Colonic mucosa (tissue), 4 donors: Measurements from ENCODE around the gene USH1G. TPM values are rescaled to one million over a fixed set of nuclear protein-coding genes. Genes with fewer than 3 reads are reported as not detected.

Experiments
- DNase-seq: peaks from one replicate; pipeline ENCODE4 v3.0.0-alpha.2; 2020
- H3K27ac ChIP-seq: fragments of 200-600 bp; one replicate; pipeline ENCODE4 v1.8.0; 2021
- H3K27me3 ChIP-seq: fragments of 200-600 bp; one replicate; pipeline ENCODE4 v1.8.0; 2021
- H3K36me3 ChIP-seq: fragments of 200-600 bp; one replicate; pipeline ENCODE4 v1.8.0; 2021
- H3K4me1 ChIP-seq: fragments of 200-600 bp; one replicate; pipeline ENCODE4 v1.8.0; 2021; ENCODE audit warnings: mild to moderate bottlenecking
- H3K4me3 ChIP-seq: fragments of 200-600 bp; one replicate; pipeline ENCODE4 v1.8.0; 2021
- H3K9ac ChIP-seq, 2 donors: one replicate each; pipeline ENCODE4 v1.7.0; 2013; ENCODE audit warnings: control low read depth in 2 of 2, low read depth in 2 of 2, low read length in 2 of 2
- H3K9me3 ChIP-seq: fragments of 200-600 bp; one replicate; pipeline ENCODE4 v1.8.0; 2021
- CTCF ChIP-seq: fragments of 200-600 bp; IDR thresholded peaks from one replicate; pipeline ENCODE4 v1.8.0; 2022; ENCODE audit warnings: antibody characterized with exemption, mild to moderate bottlenecking
- intact Hi-C: fragments of 100-400 bp; cut with DNase I; formaldehyde crosslinking; loops from one replicate; pipeline ENCODE4 v1.14.1; 2022
- total RNA-seq, 2 donors: library from RNA; stranded (reverse); fragmentation: NEBNext Ultra II Directional in 1 of 2; extraction: Animal tissue kit (Norgen Biotek cat#: 25700) in 1 of 2; gene quantifications; one replicate each; pipeline ENCODE4 v1.2.1, GENCODE V29; 2021
- donor health status: healthy.
- donor health status: DM: no; HTN: no; CAD: no.
- donor health status: DM: no; HTN: no; CAD: no.

Gene USH1G
- total RNA-seq, 2 donors from 2014 or later = 0.05 TPM; not detected in 1

GRCh38 chr17:74938194-74938950 lies 15.3 kb upstream of the USH1G start:
- H3K9ac ChIP-seq = no peak overlapping the region
- no peak for TF ChIP-seq CTCF
- no peak overlapping the region for H3K4me3 ChIP-seq
- H3K9me3 ChIP-seq = no peaks in the 10 kb centered on the region
- H3K36me3 ChIP-seq = no peaks in the 10 kb centered on the region
- peaks cover 29% of the 10 kb centered on the region for H3K27me3 ChIP-seq
- H3K4me1 ChIP-seq = no peaks in the 10 kb centered on the region
- no peak for DNase-seq
- no peak overlapping the region for H3K27ac ChIP-seq
- intact Hi-C loops = no loop called here

GRCh38 chr17:74937064-74938051 lies 14.3 kb upstream of the USH1G start:
- no peaks in the 10 kb centered on the region for H3K4me1 ChIP-seq
- no peaks in the 10 kb centered on the region for H3K9me3 ChIP-seq
- no peak for TF ChIP-seq CTCF
- no peak overlapping the region for H3K4me3 ChIP-seq
- H3K36me3 ChIP-seq = no peaks in the 10 kb centered on the region
- no peak for DNase-seq
- peaks cover 29% of the 10 kb centered on the region for H3K27me3 ChIP-seq
- intact Hi-C loops = no loop called here
- no peak overlapping the region for H3K9ac ChIP-seq
- no peak overlapping the region for H3K27ac ChIP-seq

GRCh38 chr17:74936470-74936799 lies 13.4 kb upstream of the USH1G start:
- Histone ChIP-seq H3K9me3 (no peaks in the 10 kb centered on the region), H3K9ac (no peak overlapping the region), H3K36me3 (no peaks in the 10 kb centered on the region), H3K27me3 (peaks cover 29% of the 10 kb centered on the region), H3K4me1 (no peaks in the 10 kb centered on the region), H3K4me3 (no peak overlapping the region), H3K27ac (no peak overlapping the region)
- intact Hi-C loops = no loop called here
- no peak for TF ChIP-seq CTCF
- DNase-seq = no peak

- Histone ChIP-seq H3K27ac (no peak within 1 kb of the TSS), H3K4me1 (no peaks in the 10 kb centered on the region), H3K4me3 (no peak within 1 kb of the TSS), H3K27me3 (peaks cover 29% of the 10 kb centered on the region), H3K9ac (no peak within 1 kb of the TSS), H3K9me3 (no peaks in the 10 kb centered on the region), H3K36me3 (no peaks in the 10 kb centered on the region)
- DNase-seq = no peak
- intact Hi-C loops = no loop called here
- no peak for TF ChIP-seq CTCF
These were observed 12.8 kb upstream of the USH1G start, which contains the start of gene OTOP3 for GRCh38 chr17:74935585-74936469. OTOP3 (plus strand) TSS chr17:74935898; CDS start chr17:74935922, 24 bp downstream.

GRCh38 chr17:74935048-74935447 lies 12.0 kb upstream of the USH1G start:
- H3K4me3 ChIP-seq = no peak overlapping the region
- no peak overlapping the region for H3K9ac ChIP-seq

More at GRCh38 chr17:74935048-74935447, 12.0 kb upstream of the USH1G start:
- DNase-seq = no peak
- Histone ChIP-seq H3K27ac (no peak overlapping the region), H3K4me1 (no peaks in the 10 kb centered on the region), H3K36me3 (no peaks in the 10 kb centered on the region), H3K27me3 (peaks cover 29% of the 10 kb centered on the region), H3K9me3 (no peaks in the 10 kb centered on the region)
- no peak for TF ChIP-seq CTCF
- intact Hi-C loops = no loop called here
